ENCODE measurements around the gene RCN2. TPM values are rescaled to one million over a fixed set of nuclear protein-coding genes. Genes with fewer than 3 reads are reported as not detected.

RCN2 gene
- total and polyA plus RNA-seq, 2 experiments from 2014 or later, result 96.7 to 178 TPM

DNA sequence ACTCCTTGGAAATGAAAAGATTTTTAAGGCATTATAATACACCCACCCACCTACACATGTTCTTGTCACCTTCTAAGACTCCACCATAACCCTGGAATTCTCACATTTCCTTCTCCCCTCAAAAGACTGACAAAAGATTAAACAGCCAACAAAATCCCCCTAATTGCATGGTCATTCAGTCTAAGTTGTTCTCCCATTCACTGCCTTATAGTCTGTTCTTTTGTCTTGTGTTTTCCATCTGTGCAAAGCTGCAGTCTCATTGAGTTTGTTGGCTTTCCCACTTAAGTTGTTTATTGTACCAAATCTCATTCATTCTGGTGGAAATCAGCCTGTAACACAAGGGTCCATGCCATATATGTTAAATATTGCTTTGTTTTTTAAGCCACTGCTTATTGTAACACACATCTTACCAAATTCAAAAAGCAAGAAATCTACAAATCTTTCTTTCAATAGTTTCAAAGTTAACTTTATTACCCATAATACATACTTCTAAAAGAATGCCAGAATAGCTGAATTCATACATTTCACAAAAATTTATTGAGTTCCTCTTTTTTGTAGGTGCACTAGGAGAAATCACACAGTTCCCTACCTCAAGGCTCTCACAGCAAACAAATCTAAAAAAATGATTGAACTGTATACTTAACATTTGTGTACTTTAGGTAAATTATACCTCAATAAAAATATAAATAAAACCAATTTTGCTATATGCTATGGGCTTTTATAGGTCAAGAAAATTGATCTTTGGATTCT is 2.4 kb upstream of the RCN2 start:
- no peaks in the 10 kb centered on the region for H4K20me1 ChIP-seq (ENCODE audit: insufficient read depth)
- no peak overlapping the region for H3K4me2 ChIP-seq (ENCODE audit: unreplicated experiment)
- H3K36me3 ChIP-seq (ENCODE audit: low read depth), result no peaks in the 10 kb centered on the region
- peaks cover 23% of the 10 kb centered on the region for H3K79me2 ChIP-seq (ENCODE audit: insufficient read depth)
- H3K9ac ChIP-seq, result no peak overlapping the region
- DNase-seq, result no peak
- H3K4me3 ChIP-seq, result no peak overlapping the region
- H2AFZ ChIP-seq, result peak overlapping the region; percentile 100; the same call in 1 of the 2 replicates
- no peak overlapping the region for H3K27ac ChIP-seq
- no peaks in the 10 kb centered on the region for H3K27me3 ChIP-seq (replicated peaks; ENCODE audit: insufficient read depth)
- in situ Hi-C loops (cut with MboI), result no loop called here
- no peak for TF ChIP-seq EZH2 (IDR thresholded peaks at IDR 0.05; ENCODE audit: insufficient read depth, poor library complexity, severe bottlenecking)
- no peak for TF ChIP-seq EZH2phosphoT487 (IDR thresholded peaks at IDR 0.05; ENCODE audit: insufficient read depth, low read depth)
- no peaks in the 10 kb centered on the region for H3K9me3 ChIP-seq (ENCODE audit: low read depth)
- no peaks in the 10 kb centered on the region for H3F3A ChIP-seq (ENCODE audit: insufficient read depth)
- no peaks in the 10 kb centered on the region for H3K9me2 ChIP-seq (ENCODE audit: insufficient read depth)
- peaks cover 6% of the 10 kb centered on the region; the same call in 1 of the 2 replicates for H3K4me1 ChIP-seq (ENCODE audit: insufficient read depth)

GRCh38 chr15:76930831-76931396 is 635 bp upstream of the RCN2 start:
- no peaks in the 10 kb centered on the region for H3K9me3 ChIP-seq (ENCODE audit: low read depth)
- peak overlapping the region; percentile 100 for H2AFZ ChIP-seq
- TF ChIP-seq EZH2 (IDR thresholded peaks at IDR 0.05; ENCODE audit: insufficient read depth, poor library complexity, severe bottlenecking), result no peak
- no peak for TF ChIP-seq EZH2phosphoT487 (IDR thresholded peaks at IDR 0.05; ENCODE audit: insufficient read depth, low read depth)
- DNase-seq, result no peak
- WGBS, 2 experiments (ENCODE audit: low coverage in 1 of 2, low lambda C conversion rate in 2 of 2, missing lambda C conversion rate in 2 of 2), result 20 to 26% methylated on average over 6 to 7 of the region's 7 CpGs
- H3K79me2 ChIP-seq (ENCODE audit: insufficient read depth), result peaks cover 24% of the 10 kb centered on the region
- H3K27me3 ChIP-seq (replicated peaks; ENCODE audit: insufficient read depth), result no peaks in the 10 kb centered on the region
- H3K4me3 ChIP-seq, result peak overlapping the region; percentile 76
- peaks cover 6% of the 10 kb centered on the region; the same call in 1 of the 2 replicates for H3K4me1 ChIP-seq (ENCODE audit: insufficient read depth)
- peak overlapping the region; percentile 27 for H3K27ac ChIP-seq
- no peaks in the 10 kb centered on the region for H4K20me1 ChIP-seq (ENCODE audit: insufficient read depth)
- peak overlapping the region; percentile 76 for H3K9ac ChIP-seq
- H3F3A ChIP-seq (ENCODE audit: insufficient read depth), result no peaks in the 10 kb centered on the region
- in situ Hi-C loops (cut with MboI), result no loop called here
- H3K36me3 ChIP-seq (ENCODE audit: low read depth), result peaks cover 4% of the 10 kb centered on the region; the same call in 1 of the 2 replicates
- H3K9me2 ChIP-seq (ENCODE audit: insufficient read depth), result no peaks in the 10 kb centered on the region
- H3K4me2 ChIP-seq (ENCODE audit: unreplicated experiment), result peak overlapping the region; percentile 100

- Histone ChIP-seq H3K36me3 (ENCODE audit: low read depth) (peaks cover 8% of the 10 kb centered on the region; the same call in 1 of the 2 replicates), H3K4me1 (ENCODE audit: insufficient read depth) (peaks cover 6% of the 10 kb centered on the region; the same call in 1 of the 2 replicates), H3K9me3 (ENCODE audit: low read depth) (no peaks in the 10 kb centered on the region), H3K4me2 (ENCODE audit: unreplicated experiment) (peak overlapping the region; percentile 79), H3K27ac (peak overlapping the region; percentile 8), H3K4me3 (peak overlapping the region; percentile 76), H2AFZ (peak overlapping the region; percentile 100), H3K27me3 (replicated peaks; ENCODE audit: insufficient read depth) (no peaks in the 10 kb centered on the region), H4K20me1 (ENCODE audit: insufficient read depth) (no peaks in the 10 kb centered on the region), H3K9me2 (ENCODE audit: insufficient read depth) (no peaks in the 10 kb centered on the region), H3F3A (ENCODE audit: insufficient read depth) (no peaks in the 10 kb centered on the region), H3K9ac (peak overlapping the region; percentile 87), H3K79me2 (ENCODE audit: insufficient read depth) (peaks cover 24% of the 10 kb centered on the region)
- no peak for TF ChIP-seq EZH2 (IDR thresholded peaks at IDR 0.05; ENCODE audit: insufficient read depth, poor library complexity, severe bottlenecking)
- no peak for TF ChIP-seq EZH2phosphoT487 (IDR thresholded peaks at IDR 0.05; ENCODE audit: insufficient read depth, low read depth)
- DNase-seq, result peak; percentile 49
- WGBS, 2 experiments (ENCODE audit: low coverage in 1 of 2, low lambda C conversion rate in 2 of 2, missing lambda C conversion rate in 2 of 2), result 17 to 19% methylated on average over 13 to 14 of the region's 14 CpGs
- in situ Hi-C loops (cut with MboI), result no loop called here
Observed at GRCh38 chr15:76932135-76932966, 802 bp downstream of the RCN2 start.

GRCh38 chr15:76935620-76936019 is 4.1 kb downstream of the RCN2 start:
- Histone ChIP-seq H3K9ac (no peak overlapping the region), H3K4me1 (ENCODE audit: insufficient read depth) (peaks cover 12% of the 10 kb centered on the region), H3K79me2 (ENCODE audit: insufficient read depth) (peaks cover 24% of the 10 kb centered on the region), H3K36me3 (ENCODE audit: low read depth) (peaks cover 11% of the 10 kb centered on the region; the same call in 1 of the 2 replicates), H3K4me3 (no peak overlapping the region), H3K9me3 (ENCODE audit: low read depth) (no peaks in the 10 kb centered on the region), H3K27me3 (replicated peaks; ENCODE audit: insufficient read depth) (no peaks in the 10 kb centered on the region), H3F3A (ENCODE audit: insufficient read depth) (no peaks in the 10 kb centered on the region), H3K4me2 (ENCODE audit: unreplicated experiment) (no peak overlapping the region), H2AFZ (no peak overlapping the region), H4K20me1 (ENCODE audit: insufficient read depth) (no peaks in the 10 kb centered on the region), H3K9me2 (ENCODE audit: insufficient read depth) (no peaks in the 10 kb centered on the region), H3K27ac (no peak overlapping the region)
- 96 to 100% methylated on average over 2 of the region's 2 CpGs for WGBS, 2 experiments (ENCODE audit: low coverage in 1 of 2, low lambda C conversion rate in 2 of 2, missing lambda C conversion rate in 2 of 2)
- DNase-seq, result no peak
- TF ChIP-seq EZH2 (IDR thresholded peaks at IDR 0.05; ENCODE audit: insufficient read depth, poor library complexity, severe bottlenecking) (no peak), EZH2phosphoT487 (IDR thresholded peaks at IDR 0.05; ENCODE audit: insufficient read depth, low read depth) (no peak)
- in situ Hi-C loops (cut with MboI), result no loop called here
